Duodenal mucosa (tissue), 2 donors: Measurements from ENCODE around the gene KAT8.

ENCODE experiments used
- H3K27ac ChIP-seq: one replicate; pipeline ENCODE4 v1.7.0; 2013; ENCODE audit warnings: low read depth, low read length
- H3K27me3 ChIP-seq, 2 donors: one replicate each; pipeline ENCODE4 v1.7.0; 2013; ENCODE audit warnings: low read length in 2 of 2, control low read depth in 1 of 2; ENCODE audit not compliant: insufficient read depth in 2 of 2, control insufficient read depth in 1 of 2
- H3K36me3 ChIP-seq, 2 donors: one replicate each; pipeline ENCODE4 v1.7.0; 2013; ENCODE audit warnings: low read length in 2 of 2, control low read depth in 1 of 2; ENCODE audit not compliant: insufficient read depth in 2 of 2, control insufficient read depth in 1 of 2
- H3K4me1 ChIP-seq, 2 donors: one replicate each; pipeline ENCODE4 v1.7.0; 2013; ENCODE audit warnings: low read length in 2 of 2, control low read depth in 1 of 2; ENCODE audit not compliant: insufficient read depth in 2 of 2, control insufficient read depth in 1 of 2
- H3K4me3 ChIP-seq, 2 donors: one replicate each; pipeline ENCODE4 v1.7.0; 2013; ENCODE audit warnings: low read length in 2 of 2, low read depth in 1 of 2
- H3K9ac ChIP-seq, 2 donors: one replicate each; pipeline ENCODE4 v1.7.0; 2013; ENCODE audit warnings: low read length in 2 of 2, low read depth in 1 of 2
- H3K9me3 ChIP-seq, 2 donors: one replicate each; pipeline ENCODE4 v1.7.0; 2013; ENCODE audit warnings: low read length in 2 of 2, control low read depth in 1 of 2; ENCODE audit not compliant: control insufficient read depth in 1 of 2

The KAT8 gene

GRCh38 chr16:31179219-31179746 is 61.8 kb downstream of the KAT8 start:
- Histone ChIP-seq H3K9me3 (no peaks in the 10 kb centered on the region), H3K4me3 (peak overlapping the region; percentile 72 to 84), H3K4me1 (peaks cover 15 to 32% of the 10 kb centered on the region in 2 donors), H3K27ac (peak overlapping the region; percentile 92), H3K27me3 (no peaks in the 10 kb centered on the region), H3K36me3 (peaks cover 11 to 18% of the 10 kb centered on the region in 2 donors), H3K9ac (peak overlapping the region; percentile 52 to 86)

GRCh38 chr16:31179747-31180459 is 62.4 kb downstream of the KAT8 start, which contains the start of gene FUS:
TSS of gene FUS (plus strand) at chr16:31180139. CDS start at chr16:31180215, 76 bp downstream.
- peaks cover 11 to 23% of the 10 kb centered on the region in 2 donors for H3K36me3 ChIP-seq

More at GRCh38 chr16:31179747-31180459, 62.4 kb downstream of the KAT8 start, which contains the start of gene FUS:
- Histone ChIP-seq H3K27ac (peak within 1 kb of the TSS; percentile 92), H3K4me1 (peaks cover 15 to 32% of the 10 kb centered on the region in 2 donors), H3K9me3 (no peaks in the 10 kb centered on the region), H3K9ac (peak within 1 kb of the TSS; percentile 52 to 86), H3K4me3 (peak within 1 kb of the TSS; percentile 72 to 84), H3K27me3 (no peaks in the 10 kb centered on the region)
